ENCODE results near the gene NXPE4.

DNA sequence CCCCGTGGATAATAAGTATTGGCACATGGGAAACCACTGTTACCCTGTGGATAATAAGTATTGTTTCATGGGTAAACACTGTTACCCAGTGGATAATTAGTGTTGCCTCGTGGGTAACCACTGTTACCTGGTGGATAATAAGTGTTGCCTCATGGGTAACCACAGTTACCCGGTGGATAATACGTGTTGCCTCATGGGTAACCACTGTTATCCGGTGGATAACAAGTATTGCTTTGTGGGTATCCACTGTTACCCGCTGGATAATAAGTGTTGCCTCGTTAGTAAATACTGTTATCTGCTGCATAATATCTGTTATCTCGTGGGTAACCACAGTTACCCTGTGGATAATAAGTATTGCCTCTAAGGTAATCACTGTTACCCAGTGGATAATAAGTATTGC lies 25.5 kb upstream of the NXPE4 start:
- TF ChIP-seq, protein P1, sequence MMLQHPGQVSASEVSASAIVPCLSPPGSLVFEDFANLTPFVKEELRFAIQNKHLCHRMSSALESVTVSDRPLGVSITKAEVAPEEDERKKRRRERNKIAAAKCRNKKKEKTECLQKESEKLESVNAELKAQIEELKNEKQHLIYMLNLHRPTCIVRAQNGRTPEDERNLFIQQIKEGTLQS (IDR thresholded peaks at IDR 0.05): no peak
- TF ChIP-seq, protein P1 (CRISPR knock-in tag; conservative IDR thresholded peaks at IDR 0.05): no peak
- TF ChIP-seq CREB1 (IDR thresholded peaks at IDR 0.05) (no peak), CREB1 (CRISPR knock-in tag; IDR thresholded peaks at IDR 0.05) (no peak), NRF1 (conservative IDR thresholded peaks at IDR 0.05 in 1 of 2, IDR thresholded peaks at IDR 0.05 in 1 of 2) (no peak), EZH2 (IDR thresholded peaks at IDR 0.05; ENCODE audit: borderline replicate concordance, low read depth, low read length) (no peak), ZNF253 (CRISPR knock-in tag; conservative IDR thresholded peaks at IDR 0.05) (no peak), ARNT (IDR thresholded peaks at IDR 0.05) (no peak), MCM3 (IDR thresholded peaks at IDR 0.05) (no peak)
- TF ChIP-seq, protein P2, sequence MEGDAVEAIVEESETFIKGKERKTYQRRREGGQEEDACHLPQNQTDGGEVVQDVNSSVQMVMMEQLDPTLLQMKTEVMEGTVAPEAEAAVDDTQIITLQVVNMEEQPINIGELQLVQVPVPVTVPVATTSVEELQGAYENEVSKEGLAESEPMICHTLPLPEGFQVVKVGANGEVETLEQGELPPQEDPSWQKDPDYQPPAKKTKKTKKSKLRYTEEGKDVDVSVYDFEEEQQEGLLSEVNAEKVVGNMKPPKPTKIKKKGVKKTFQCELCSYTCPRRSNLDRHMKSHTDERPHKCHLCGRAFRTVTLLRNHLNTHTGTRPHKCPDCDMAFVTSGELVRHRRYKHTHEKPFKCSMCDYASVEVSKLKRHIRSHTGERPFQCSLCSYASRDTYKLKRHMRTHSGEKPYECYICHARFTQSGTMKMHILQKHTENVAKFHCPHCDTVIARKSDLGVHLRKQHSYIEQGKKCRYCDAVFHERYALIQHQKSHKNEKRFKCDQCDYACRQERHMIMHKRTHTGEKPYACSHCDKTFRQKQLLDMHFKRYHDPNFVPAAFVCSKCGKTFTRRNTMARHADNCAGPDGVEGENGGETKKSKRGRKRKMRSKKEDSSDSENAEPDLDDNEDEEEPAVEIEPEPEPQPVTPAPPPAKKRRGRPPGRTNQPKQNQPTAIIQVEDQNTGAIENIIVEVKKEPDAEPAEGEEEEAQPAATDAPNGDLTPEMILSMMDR (IDR thresholded peaks at IDR 0.05 in 2 of 3, conservative IDR thresholded peaks at IDR 0.05 in 1 of 3; ENCODE audit: insufficient read depth in 2 of 3, low read depth in 1 of 3, low read length in 3 of 3): no peak

All from K562 (cell line).